PC-9 (cell line): ENCODE results near the gene ZC2HC1B.

Experiments used
- EZH2 ChIP-seq: fragments of 200-600 bp; sonication (generic); IDR thresholded peaks from 2 replicates; pipeline ENCODE4 v1.8.0; 2017; ENCODE audit warnings: antibody characterized with exemption, low read depth
- TF ChIP-seq, protein P1 (sequence below): fragments of 200-600 bp; sonication (generic); conservative IDR thresholded peaks from 2 replicates; pipeline ENCODE4 v1.6.1; 2017; ENCODE audit warnings: mixed run types, antibody characterized with exemption, mild to moderate bottlenecking, moderate library complexity

DNA sequence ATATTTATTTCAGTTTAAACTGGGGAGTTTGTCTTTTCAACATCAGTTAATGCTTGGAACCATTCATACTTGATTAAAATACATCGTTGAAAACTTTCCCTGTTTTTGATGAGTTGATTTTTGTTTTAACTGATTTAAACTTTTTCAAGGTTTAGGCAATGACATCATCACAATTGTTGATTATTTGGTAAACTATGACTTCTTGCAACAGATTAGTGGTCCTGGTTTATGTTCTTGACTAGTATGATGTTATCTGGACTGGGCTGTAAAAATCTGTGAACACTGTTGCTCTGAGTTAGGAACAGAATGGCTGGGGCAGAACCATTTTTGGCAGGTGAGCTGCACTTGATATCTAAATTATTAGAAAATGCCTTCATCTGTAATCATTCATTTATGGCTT is at the start of gene ZC2HC1B:
- no peak for TF ChIP-seq EZH2
- TF ChIP-seq, protein P1, sequence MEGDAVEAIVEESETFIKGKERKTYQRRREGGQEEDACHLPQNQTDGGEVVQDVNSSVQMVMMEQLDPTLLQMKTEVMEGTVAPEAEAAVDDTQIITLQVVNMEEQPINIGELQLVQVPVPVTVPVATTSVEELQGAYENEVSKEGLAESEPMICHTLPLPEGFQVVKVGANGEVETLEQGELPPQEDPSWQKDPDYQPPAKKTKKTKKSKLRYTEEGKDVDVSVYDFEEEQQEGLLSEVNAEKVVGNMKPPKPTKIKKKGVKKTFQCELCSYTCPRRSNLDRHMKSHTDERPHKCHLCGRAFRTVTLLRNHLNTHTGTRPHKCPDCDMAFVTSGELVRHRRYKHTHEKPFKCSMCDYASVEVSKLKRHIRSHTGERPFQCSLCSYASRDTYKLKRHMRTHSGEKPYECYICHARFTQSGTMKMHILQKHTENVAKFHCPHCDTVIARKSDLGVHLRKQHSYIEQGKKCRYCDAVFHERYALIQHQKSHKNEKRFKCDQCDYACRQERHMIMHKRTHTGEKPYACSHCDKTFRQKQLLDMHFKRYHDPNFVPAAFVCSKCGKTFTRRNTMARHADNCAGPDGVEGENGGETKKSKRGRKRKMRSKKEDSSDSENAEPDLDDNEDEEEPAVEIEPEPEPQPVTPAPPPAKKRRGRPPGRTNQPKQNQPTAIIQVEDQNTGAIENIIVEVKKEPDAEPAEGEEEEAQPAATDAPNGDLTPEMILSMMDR = no peak
